ENCODE measurements around the gene ADSS1.

ADSS1 gene

GRCh38 chr14:104687601-104688504 lies 36.2 kb upstream of the ADSS1 start:
- DNase-seq (ENCODE audit: low spot score), result no peak

DNA sequence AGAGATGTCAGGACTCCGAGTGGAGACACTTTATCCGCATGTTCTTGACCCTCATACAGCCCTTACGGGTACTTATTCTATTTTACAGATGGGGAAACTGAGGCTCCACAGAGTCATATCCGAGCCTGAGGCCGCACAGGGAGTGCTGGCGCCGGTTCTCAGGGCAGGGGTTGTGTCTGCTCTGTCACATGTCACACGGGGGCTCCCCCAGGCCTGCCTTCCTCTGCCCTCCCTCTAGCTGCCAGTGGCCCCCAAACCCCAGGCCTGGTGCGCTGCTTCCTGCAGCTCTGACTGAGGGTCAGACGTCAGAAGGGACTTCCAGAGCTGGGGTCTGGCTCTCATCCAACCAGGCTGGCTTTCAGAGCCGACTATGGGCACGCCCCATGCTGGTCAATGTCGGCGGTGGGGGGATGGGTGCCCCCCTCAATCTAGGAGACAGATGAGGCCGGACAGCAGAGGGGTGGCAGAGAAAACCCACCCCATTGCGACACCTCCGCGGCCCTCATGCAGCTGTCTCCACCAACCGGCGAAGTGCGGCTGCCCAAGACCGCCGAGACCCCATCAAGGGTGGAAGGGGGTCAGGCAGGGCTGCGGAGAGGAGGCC lies 35.4 kb upstream of the ADSS1 start:
- DNase-seq (ENCODE audit: low spot score), result no peak

DNA sequence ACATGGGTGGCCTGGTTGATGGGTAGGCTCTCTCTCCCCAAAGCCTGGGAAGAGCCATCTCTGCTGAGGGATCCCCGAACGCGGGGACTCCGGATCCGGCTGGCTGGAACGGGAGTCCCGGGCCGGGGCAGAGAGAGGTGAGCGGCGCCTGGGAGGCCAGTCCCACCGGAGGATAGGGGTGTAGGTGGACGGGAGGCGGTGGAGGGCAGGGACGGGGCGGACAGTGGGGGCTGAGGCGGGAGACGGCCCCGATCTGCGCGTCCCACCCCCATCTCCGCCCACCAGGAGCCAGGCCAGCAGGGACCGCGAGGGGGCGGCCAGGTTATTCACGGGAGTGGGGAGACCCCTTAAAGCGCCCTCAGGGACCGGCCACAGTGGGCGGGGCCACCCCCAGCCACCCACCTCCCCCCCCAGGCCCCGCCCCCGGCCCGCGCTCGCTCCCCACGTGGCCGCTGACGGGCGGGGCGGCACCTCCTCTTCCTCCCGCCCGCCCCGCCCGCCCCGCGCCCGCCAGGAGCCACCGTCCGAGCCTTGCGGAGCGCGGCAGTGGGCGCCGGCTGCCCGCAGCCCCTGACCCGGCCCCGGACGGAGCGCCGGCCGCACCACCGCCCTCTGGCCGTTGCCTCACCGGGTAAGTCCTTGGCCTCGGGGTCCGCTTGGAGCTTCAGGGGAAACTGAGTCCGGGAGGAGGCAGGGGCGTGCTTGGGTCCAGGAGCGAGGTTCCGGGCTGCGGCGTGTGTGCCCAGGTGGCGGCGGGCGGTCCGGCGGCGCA lies 34.7 kb upstream of the ADSS1 start, which contains the start of gene INF2:
Gene INF2, plus strand, starts transcription at position 510 of the 772 bp plus-strand sequence. CDS start 11,748 bp downstream, outside the sequence.
- DNase-seq (ENCODE audit: low spot score), result peak; percentile 32

- DNase-seq (ENCODE audit: low spot score), result no peak
These were observed 33.9 kb upstream of the ADSS1 start for GRCh38 chr14:104689881-104690711.

DNA sequence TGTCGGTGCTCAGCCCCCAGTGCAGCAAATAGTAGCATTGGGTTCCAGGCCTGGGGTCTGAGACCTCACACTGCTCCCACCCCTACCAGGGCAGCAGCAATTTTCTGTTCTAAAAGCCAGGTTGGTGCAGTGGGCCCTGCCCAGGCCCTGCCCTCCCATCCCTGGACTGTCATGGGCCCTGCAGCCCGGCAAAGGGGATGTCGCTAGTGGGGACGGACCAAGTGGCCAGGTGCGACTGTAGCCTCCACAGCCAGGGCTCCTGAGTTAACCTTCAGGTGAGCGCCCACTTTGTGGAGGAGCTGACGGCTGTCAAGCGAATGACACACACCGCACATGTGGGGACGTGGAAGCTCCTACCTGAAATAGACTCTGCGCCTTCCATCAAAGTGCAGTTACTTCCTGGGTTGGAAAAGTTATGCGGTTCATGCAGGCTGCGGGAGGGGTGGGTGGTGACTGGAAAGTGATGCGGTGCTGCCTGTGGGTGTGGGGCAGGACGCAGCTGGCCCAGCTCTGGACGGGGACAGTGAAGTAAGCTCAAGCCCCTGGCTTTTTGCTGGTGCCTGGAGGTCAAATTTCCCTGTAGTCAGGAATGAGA lies 33.1 kb upstream of the ADSS1 start:
- DNase-seq (ENCODE audit: low spot score), result no peak

DNA sequence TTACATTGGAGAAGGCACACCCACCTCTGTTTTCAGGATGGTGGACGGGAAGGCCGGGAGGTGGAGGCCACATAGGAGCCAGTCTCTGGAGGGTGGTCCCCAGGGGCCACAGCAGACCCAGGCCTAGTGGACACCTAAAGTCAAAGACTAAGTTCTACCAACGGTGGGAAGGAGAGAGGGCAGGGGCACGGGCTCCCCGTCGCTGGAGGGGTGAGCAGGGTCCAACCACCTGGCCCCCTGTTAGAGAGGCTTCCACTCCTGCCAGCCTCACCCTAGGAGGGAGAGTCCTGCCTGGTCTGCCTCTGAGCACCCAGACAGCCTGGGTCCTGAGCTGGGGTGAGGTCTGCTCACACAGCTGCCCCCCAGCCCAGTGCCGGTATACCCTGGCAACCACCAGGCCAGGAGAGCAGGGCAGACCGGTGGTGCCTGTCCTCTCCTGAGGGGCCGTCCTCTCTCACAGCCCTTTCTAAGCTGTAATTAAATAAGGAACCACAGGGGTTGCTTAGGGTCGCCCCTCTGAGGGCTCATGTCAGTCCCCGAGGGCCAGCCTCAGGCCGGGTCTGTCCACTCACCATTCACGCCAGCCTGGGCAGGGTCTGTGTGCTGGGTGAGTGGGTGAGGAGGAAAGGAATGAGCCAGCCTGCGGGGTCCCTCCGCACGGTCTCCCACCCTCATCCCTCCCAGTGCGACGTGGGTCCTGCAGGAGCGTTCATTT lies 32.3 kb upstream of the ADSS1 start:
- no peak for DNase-seq (ENCODE audit: low spot score)

DNA sequence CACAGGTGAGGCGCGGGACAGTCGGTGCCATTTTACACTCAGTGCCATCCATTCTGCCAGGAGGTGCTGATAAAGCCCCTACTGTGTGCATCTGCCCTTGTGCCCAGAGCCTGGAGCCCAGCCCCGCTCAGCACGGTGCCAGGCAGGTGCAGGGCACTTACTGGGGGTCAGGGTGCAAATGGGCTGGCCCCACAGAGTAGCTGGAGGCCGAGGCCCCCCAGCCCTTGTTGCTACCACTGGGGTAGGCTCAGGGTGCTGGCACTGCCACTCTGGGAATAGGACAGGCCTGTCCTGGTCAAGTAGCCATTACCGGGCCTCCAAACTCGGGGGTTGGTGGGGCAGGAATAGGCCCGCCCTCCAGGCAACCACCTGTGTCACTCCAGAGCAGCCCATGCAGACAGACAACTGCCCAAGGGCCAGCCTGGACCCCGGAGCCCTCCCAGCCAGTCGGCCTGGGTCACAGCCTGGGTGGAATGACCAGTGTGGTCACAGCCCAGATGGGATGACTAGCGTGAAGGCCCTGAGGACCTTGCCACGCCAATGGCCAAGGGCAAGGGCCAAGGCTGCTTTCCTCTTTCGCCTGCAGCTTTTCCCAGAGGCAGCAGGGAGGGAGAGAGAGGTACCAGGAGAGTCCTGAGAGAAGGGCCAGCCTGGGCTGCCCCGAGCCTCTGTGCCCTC lies 31.6 kb upstream of the ADSS1 start:
- no peak for DNase-seq (ENCODE audit: low spot score)

DNA sequence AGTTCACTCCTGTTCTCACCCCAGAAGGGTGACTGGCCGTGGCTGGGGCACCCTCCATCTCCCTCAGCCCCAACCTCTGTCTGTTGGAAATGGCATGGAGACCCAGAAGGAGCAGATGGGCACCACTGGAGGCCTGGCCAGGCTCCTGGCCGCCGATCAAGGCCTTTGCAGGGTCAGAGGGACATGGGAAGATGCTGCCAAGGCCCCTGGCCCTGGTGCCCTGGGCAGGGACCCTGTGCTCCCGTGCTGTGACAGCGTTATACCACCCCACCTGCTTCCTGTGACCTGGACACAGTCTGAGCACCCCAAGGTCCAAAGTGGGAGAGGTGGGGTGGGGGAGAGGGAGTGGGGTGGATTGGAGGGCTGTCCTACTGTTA lies 31.1 kb upstream of the ADSS1 start:
- DNase-seq (ENCODE audit: low spot score), result no peak

DNA sequence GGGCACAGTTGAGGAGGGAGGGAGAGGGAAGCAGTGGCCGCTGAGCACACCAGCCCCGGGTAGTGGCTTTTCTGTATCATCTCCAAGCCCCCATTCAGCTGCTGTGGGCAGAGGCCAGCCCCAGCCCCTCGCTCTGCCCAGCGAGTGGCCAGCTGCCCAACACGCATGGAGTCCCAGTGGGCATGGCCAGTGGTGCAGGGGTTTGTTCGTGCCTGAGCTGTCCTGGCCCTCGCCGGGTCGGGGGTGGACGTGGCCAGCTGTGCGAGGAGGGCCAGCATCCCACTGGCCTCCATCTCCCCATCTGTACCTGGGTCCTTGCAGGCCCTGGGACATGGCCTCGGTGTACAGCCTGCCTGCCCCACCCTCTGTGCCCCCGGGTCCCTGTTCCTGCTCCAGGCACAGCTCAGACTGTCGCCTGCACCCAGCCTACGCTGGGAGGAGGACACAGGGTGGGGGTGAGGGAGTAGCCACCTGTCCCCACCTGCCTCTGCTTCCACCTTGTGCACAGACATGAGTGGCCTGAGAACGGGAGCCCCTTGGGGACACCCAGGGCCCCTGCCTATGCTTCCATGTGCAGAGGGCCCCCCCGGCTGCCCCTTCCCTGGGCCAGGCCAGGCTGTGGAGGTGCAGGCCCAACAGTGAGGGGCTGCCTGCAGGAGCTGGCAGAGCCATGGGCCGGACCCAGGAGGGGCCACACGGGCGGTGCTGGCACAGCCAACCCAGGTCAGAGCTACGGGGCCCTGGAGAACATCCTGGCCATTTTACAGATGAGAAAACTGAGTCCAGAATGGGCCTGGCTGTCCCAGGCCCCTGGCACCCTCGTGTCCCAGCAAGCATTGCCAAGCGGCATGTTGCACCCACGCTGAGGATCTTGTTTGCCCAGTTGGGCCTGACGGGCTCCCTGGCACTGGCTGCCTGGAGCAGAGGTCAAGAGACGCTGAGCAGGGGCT lies 30.3 kb upstream of the ADSS1 start:
- DNase-seq (ENCODE audit: low spot score), result no peak

DNA sequence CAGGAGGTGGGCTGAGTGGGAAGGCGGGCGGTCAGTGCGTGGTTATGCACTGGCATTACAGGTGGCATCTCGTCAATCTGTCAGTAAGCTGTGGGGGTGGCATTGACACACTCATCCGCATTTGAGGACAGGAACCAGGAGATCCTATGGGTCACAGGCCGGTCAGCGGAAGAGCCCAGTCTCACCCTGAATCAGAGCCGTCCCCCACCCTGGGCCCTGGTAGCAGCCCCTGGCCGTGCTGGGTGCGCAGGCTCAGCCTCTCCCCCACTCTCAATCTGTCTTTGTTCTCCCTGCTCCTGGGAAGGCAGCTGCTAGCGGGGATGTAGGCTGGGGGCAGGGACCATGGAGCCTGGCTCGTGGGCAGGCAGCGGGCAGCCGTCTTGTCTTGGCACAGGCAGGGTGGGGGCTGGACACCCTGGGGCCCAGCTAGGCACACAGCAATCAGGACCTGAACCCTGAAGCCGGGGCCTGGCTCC lies 29.5 kb upstream of the ADSS1 start:
- DNase-seq (ENCODE audit: low spot score), result no peak

- DNase-seq (ENCODE audit: low spot score), result peak; percentile 43
These were observed 28.9 kb upstream of the ADSS1 start for GRCh38 chr14:104694991-104695659.

DNA sequence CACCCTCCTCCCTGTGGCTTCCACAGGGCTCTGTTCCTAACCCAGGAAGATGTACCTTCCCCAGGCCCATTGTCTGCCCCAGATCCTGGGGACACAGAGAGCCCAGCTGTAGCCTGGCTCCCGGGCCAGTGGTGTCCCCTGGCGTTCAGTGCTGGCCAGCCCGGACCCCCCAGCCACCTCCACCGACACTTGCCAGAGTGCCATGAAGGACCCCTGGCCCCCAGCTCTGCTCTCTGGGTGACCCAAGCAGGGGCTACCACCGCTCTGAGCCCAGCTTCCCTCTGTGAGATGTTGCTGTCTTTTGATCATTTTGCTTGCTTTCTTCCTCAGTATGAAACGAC lies 28.4 kb upstream of the ADSS1 start:
- DNase-seq (ENCODE audit: low spot score), result no peak

- DNase-seq (ENCODE audit: low spot score), result no peak
These were observed 27.2 kb upstream of the ADSS1 start for GRCh38 chr14:104696671-104697316.

DNA sequence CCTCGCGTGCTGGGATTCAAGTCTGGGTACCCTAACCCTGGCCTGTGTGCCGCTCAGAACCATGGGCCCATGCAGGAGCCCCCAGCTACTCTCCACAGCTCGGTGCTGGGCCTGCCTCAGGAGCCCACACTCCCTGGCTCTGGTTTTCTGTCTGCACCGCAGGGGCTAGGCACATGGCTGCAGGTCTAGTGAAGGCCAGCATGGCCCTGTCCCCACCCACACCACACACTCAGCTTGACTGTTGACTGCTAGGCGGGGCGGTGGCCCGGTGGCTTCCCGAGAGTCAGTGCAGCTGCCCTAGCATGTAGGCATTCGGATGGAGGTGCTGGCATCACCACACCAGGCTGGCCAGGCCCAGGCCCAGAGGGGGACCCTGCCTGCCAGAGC lies 26.7 kb upstream of the ADSS1 start:
- DNase-seq (ENCODE audit: low spot score), result no peak

DNA sequence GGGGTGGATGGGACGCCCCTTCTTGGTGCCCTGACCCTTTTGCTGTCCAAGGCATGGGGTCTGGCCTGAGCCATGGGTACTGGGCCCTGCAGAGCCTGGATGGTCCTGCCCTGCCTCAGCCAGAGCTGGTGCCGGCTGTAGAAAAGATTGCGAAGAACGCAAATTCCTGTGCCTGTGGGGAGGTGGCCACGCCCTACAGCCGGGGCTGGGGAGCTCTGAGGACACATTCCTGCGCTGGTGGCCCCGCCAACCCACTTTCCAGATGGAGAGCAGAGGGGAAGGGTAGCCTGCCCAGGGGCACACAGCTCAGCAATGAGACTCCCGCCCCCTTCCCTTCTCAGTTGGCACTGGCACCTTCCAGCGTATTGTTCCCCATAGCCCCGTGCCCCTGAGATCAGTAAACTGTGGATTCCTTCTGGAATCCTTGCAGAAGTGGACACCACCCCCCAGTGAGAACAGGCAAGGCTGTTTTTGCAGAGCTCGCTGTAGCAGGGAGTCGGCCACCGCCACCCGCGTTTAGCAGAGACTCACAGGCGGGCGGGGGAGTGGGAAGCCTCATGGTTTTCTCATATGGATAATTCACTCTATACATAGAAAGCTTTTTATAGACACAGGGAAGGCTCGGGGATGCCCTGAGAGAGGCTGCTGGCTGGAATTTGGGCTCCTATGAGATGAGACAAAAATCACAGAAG lies 26.0 kb upstream of the ADSS1 start:
- DNase-seq (ENCODE audit: low spot score), result no peak

DNA sequence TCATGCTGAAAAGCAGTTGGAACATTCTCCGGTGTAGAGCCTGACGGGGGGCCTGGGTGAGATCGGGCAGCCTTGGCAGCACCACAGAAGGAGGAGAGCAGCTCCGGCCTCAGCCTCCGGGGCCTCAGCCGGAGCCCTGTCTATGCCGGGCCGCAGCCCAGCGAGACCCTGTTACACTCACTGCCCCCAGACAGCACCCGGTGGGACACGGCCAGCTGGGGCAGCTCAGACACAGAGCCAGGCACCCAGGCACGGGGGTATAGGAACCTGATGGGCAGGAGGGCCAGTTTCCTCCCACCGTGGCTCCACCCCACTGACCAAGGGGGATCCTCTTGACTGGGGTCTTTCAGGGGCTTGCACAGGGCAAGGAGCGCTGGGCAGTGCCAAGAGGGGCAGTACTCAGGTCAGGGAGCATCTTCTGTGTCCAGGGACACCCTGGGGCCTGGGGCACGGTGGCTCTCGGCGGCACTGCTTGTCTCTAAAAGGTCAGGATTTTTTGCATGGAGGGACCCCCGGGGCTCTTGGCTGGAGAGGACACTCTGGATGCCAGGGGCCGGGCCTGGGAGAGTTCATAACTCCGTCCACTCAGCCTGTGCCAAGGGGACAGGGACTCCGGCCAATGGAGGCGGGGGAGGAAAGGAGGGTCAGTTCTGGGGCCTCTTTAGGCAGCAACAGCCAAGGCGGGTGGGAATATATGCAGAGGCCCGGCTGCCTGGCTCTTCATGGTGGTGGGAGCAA lies 25.2 kb upstream of the ADSS1 start:
- no peak for DNase-seq (ENCODE audit: low spot score)

DNA sequence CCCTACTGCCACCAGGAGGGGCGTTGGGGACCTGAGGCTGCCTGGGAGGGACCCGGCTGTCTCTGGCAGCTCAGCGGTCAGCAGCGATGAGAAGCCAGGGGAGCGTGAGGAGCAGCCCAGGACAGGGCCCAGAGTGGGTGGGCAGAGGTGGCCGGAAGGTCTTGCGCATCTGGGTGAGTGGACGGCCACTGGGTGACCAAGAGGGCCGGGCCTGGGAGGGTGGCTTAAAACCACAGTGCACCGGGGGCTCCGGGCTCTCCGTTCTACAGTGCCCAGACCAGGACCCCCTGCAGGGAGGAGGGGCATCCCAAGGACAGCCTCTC lies 24.6 kb upstream of the ADSS1 start:
- DNase-seq (ENCODE audit: low spot score), result no peak
